Activated T-cell treated with anti-CD3 and anti-CD28 coated beads for 24 hours (primary cell): Measurements from ENCODE around the gene PARD6B.
A peak's percentile ranks its signal among the peaks of the same experiment; 100 is the strongest.
"Not testable (repeated sequence)": the region's sequence is repeated elsewhere in the genome, so short reads cannot be mapped to it uniquely, and the experiment has no call there.

Experiments used
- DNase-seq: peaks from one replicate; pipeline ENCODE4 v3.0.0-alpha.2; 2020; ENCODE audit warnings: low read depth

The PARD6B gene

DNA sequence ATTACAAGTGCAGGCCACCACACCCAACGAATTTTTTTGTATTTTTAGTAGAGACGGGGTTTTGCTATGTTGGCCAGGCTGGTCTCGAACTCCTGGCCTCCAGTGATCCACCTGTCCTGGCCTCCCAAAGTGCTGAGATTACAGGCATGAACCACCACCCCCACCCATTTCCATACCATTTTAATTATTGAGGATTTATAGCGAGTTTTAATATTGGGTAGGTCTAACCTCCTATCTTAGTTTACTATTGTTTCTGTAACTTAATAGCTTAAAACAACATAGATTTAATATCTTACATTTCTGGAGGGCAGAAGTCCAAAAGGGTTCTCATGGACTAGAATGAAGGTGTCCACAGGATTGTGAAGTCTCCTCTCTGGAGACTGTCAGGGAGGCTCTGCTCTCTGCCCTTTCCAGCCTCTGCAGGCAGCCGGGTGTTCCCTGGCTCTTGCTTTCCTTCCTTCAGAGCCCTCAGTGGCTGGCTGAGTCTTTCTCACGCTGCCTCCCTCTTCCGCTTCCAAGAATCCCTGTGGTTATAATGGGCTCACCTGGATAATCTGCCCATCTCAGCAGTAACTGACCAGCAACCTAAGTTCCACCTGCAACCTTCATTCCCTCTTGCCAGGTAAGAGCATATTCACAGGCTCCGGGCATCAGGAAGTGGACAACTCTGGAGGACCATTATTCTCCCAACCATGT, 44.9 kb downstream of the PARD6B start:
- no peak for DNase-seq

DNA sequence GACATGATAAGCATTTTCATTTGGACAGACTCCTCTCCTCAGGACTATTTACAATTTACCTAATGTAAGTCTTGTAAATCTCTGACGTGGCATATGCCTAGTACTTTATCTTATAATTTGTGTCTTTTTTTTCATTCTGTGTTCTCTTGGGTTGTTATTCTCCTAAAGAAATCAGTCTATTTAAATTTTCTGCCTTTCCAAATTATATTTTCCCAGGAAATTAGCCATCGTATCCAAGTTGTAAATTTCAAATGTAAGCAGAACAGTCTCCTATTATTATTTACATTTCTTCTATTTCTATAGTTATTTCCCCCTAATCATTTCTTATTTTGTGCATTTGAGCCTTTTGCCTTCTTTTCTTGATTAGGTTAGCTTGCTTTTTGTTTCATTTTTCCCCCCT, 46.0 kb downstream of the PARD6B start:
- no peak for DNase-seq

DNA sequence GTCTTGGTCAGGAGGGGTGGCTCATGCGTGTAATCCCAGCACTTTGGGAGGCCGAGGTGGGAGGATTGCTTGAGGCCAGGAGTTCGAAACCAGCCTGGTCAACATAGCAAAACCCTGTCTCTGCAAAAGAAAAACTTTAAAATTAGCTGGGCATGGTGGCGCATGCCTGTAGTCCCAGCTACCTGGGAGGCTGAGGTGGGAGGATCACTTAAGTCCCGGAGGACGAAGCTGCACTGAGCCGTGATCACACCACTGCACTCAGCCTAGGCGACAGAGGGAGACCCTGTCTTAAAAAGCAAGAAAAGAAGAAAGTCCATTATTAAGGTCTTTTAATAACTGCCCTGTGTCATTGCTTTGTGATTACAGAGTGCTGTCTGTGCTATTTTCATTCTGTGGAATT, 47.6 kb downstream of the PARD6B start:
- DNase-seq, result not testable (repeated sequence)

DNA sequence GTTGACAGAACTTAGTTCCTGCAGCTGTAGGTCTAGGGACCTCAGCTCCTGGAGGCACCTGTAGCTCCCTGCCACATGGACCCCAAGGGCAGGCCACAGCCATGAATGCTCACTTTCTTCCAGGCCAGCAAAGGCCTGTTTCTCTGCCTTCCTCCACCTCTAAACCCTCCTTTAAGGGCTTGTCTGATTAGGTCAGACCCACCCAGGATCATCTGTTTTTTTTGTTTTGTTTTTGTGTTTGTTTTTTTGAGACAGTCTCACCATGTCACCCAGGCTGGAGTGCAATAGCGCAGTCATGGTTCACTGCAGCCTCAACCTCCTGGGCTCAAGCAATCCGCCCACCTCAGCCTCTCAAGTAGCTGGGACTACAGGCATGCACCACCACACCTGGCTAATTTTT, 52.0 kb downstream of the PARD6B start:
- no peak for DNase-seq

DNA sequence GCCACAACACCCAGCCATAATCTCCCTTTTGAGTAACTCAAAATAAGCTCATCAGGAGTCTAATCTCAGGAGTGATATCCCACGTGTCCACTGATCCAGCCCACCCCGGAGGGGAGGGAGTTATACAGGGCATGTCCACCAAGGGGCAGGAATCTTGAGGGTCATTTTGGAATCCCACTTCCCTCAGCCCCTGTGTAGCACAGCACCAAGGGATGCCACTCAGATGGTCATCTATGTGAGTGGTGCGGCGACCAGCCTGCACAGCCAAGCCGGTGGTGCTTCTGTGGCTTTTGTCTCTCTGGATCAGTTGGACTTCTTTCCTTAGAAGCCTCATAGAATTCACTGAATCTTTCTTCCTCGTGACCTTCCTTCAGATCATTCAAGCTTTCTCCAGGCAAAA, 52.5 kb downstream of the PARD6B start:
- no peak for DNase-seq

DNA sequence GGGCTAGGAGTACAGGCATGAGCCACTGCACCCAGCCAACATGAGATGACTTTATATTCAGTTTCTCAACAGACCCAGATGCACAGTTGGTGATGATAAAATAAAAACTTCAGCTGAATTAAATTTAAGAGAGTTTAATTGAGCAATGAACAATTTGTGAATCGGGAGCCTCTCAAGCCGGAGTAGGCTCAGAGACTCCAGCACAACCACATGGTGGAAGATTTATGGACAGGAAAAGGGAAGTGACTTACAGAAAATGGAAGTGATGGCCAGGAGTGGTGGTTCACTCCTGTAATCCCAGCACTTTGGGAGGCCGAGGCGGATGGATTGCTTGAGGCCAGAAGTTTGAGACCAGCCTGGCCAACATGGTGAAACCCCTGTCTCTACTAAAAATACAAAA, 53.1 kb downstream of the PARD6B start:
- DNase-seq, result no peak

DNA sequence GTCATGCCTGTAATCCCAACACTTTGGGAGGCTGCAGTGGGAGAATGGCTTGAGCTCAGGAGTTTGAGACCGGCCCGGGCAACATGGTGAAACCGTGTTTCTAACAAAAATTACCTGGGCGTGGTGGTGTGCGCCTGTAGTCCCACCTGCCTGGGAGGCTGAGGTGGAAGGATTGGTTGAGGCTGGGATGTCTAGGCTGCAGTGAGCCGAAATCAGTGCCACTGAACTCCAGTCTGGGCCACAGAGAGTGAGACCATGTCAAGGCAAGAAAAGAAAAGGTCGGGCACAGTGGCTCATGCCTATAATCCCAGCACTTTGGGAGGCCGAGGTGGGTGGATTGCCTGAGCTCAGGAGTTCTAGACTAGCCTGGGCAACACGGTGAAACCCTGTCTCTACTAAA, 55.3 kb downstream of the PARD6B start:
- no peak for DNase-seq

DNA sequence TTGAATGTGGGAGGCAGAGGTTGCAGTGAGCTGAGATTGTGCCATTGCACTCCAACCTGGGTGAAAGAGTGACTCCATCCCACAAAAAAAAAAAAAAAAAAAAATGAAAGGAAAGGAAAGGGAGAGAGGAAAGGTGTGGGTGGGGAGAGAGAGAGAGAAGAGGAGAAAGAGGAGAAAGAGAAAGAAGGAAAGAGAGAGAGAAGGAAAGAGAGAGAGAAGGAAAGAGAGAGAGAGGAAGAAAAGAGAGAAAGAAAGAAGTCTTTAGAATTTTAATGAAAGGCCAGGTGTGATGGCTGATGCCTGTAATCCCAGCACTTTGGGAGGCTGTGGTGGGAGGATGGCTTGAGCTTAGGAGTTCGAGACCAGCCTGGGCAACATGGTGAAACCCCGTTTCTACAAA, 55.8 kb downstream of the PARD6B start:
- no peak for DNase-seq

DNA sequence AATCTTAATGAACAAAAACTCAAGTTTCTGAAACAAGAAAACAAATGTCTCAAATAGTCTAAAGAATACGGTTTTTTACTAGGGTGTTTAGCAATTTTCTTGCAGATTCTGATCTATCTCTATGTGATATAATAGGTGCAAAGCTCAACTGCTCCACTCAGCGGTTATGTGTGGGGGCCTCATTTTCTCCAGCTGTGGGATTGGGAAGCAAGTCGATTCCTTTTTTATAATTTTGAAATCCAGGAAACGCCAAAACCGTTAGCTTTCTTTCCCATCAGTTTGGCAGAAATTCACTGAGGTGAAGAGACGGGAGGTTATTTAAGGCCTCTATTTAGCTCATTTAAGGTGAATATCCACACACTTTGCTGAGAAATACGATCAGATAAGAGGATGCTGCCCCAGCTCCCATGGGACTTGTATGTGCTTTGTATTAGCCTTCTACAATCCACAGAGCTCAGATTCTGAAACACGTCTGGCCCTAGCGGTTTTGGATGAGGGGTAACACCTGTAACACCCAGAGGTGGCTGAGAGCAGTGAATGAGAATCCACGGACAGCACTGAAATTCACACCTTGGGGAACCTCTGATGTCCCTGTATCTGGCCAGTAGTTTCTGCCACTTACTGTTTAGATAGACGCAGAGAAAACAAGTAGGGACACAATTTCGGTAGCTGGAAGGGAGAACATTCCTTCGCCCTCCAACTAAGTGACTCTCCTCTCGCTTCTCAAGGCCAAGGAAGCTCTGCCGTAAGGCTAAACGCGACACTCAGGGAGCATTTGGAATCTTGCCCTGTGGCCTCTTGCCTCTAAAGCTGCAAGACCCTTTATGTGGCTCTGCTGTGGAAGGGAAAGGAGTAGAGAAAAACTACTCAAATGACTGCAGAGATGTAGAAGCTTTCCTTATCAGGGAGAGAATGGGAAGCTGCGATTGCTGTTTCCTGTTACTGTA, 56.9 kb downstream of the PARD6B start:
- no peak for DNase-seq

DNA sequence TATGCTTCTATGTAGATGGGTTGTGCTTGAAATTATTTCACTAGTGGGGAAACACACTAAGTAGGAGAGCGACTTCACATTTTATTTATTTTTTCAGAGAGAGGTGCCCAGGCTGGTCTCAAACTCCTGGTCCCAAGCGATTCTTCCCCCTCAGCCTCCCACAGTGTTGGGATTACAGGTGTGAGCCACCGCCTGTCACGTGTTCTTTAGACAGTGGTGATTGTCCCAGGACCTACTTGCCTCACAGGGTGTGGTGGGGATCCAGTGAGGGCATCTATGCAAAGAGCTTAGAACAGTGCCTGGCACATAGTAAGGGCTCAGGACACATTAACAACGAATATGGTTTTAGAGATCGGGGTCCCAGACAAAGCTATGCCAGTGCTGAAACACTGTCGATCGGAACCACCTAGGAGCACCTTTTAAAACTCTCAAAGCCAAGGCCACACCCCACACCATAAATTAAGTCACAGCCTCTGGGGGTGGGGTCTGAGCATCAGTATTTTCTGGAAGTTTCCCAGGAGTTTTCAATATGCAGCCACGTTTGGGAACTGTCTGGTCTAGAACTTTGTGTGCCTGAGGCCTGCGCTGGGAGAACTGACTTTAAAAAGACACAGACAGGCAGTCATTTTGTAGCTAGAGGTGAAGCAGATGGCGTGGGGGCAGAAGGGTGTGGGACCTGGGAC, 58.7 kb downstream of the PARD6B start:
- no peak for DNase-seq

DNA sequence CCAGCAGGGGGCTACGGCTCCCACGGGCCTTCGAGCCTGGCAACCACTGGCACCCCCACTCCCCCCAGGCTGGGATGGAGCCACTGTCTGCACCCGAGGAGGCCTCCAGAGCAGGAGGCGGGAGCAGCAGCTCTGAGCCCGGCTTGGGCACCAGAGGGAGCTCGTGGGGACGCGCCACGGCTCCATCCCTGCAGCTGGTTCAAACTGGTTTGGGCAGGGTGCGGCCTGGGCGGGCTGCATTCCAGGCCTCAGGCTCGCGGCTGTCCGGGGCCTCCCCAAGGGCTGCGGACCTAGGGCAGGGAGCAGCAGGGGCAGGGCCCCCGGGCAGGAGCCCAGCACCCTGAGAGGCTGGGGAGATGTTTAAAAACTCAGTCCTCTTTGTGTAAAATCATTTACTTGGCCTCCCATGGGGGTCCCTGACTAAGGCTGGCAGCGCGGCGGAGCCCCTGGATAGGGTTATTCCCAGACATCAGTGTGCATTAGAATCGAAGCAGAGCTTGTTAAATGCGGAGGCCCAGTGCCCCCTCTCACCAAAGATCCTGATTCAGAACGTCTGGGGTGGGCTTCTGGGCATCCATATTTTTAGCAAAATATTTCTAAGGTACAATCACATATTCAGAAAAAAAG, 59.4 kb downstream of the PARD6B start:
- DNase-seq, result peak; percentile 78

DNA sequence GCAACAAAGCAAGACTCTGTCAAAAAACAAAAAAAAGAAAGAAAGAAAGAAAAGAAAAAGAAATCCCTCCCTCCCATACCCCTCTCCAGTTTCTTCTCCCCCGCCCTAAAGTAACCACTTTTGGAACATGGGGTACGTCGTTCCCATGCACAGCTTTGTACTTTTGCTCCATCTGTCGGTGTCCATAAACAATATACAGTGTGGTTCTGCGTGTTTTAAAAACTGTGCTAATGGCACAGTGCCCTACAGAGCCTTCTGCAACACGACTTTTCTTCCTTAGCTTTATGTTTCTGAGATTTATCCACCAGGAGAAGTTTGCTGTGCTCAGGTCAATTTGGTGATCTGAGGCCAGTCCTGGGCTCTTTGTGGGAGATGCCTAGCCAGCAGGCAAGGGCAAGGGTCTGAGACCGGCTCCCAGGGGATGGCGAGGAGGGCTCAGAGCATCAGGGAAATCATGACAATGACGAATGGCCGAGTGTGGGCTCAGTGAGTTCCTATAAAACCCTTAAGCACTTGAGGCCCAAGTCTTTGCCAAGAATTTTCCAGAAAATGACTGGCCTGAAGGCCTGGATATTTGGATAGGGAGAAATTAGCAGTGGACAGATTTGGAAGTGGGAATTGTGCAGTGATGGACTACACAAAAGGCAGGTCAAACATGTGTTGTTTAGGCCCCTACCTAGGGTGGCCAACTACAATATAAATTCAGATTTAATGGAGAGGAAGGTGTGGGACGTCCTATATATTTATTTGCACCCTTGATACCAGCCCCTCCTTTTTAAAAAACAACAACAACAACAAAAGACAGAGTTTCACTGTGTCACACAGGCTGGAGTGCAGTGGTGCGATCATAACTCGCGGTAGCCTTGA, 61.6 kb downstream of the PARD6B start:
- DNase-seq, result no peak

DNA sequence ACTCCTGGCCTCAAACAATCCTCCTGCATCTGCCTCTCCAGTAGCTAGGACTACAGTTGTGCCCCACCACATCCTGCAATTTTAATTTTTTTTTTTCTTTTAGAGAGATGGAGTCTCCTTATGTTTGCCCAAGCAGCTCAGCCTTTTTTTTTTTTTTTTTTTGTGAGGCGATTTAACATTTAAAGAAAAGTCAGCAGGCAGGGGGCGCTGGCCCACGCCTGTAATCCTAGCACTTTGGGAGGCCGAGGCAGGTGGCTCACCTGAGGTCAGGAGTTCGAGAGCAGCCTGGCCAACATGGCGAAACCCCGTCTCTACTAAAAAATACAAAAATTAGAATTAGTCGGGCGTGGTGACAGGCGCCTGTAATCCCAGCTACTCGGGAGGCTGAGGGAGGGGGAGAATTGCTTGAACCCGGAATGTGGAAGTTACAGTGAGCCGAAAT, 62.2 kb downstream of the PARD6B start:
- peak; percentile 20 for DNase-seq

DNA sequence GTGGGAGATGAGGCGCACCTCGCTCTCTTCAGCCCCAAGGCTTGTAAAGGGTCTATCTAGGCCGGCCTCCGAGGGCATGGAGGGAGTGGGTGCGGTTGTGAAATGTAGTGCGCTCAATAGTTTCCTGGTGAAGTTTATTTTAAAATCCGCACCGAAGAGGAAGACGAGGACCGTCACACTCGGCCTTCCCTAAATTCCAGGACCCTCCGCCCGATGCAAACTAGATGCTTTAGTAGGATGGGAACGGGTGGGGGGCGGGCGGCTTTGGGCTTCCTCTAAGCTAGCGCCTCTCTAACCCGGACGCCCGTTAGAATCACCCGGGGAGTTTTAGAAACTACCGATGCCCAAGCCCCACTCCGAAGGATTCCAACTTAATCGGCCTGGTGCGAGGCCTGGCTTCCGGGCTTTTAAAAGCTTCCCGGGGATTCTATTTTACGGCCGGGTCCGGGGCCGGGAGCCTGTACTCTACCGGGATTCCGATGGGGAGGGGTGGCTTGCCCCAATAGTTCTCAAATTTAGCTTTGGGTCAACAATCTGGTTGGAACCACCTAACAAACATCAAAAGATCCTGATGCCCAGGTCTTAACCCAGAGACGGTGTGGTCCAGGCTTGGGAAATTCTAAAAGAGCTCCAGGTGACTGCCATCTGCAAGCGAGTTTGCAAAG, 62.9 kb downstream of the PARD6B start:
- no peak for DNase-seq

DNA sequence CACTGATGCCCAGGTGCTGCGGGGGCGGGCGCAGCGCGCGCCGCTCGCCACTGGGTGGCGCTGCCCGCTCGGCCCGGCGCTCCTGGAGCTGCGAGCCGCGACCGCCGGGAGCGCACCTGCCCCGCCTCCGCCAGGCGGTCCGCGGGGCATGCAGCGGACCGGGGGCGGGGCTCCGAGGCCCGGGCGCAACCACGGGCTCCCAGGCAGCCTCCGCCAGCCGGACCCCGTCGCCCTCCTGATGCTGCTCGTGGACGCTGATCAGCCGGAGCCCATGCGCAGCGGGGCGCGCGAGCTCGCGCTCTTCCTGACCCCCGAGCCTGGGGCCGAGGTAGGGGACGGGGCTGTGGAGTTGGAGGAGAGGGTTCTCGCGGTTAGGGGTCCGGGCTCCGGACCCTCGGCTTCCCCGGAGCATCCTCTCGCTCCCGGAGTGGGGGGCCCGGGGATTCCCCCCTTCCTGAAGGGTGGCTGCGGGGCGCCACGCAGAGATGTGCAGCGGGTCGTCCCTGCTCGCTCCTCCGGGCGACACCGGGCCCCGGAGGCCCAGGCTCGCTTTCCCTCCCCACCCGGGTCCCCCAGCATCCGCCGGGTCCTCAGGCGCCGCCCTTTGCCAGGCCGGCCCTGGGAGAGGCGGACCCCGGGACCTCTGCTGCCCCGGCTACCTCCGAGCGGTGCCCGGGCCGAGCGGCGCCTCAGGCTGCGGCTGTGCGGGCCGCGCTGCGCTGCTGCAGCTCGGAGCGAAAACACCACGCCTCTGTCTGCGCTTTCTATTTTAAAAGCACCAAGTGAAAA, 63.7 kb downstream of the PARD6B start, which contains the start of gene BCAS4:
Gene BCAS4, plus strand, starts transcription at position 216 of the 789 bp plus-strand sequence. Its CDS starts 23 bp downstream, at position 239.
- DNase-seq, result peak; percentile 83

DNA sequence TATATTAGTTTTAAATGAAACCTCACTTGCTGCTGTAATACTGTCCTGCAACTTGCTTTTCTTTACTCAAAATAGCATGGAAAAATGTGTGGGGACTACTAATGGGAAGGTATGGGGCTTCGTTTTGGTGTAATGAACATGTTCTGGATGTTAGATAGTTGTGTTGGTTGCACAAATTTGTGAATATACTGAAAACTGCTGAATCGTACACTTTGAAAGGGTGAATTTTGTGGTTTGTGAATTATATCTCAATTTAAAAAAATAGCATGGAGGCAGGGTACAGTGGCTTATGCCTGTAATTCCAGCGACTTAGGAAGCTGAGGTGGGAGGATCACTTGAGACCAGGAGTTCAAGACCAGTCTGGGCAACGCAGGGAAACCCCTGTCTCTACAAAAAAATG, 65.8 kb downstream of the PARD6B start:
- DNase-seq, result no peak

DNA sequence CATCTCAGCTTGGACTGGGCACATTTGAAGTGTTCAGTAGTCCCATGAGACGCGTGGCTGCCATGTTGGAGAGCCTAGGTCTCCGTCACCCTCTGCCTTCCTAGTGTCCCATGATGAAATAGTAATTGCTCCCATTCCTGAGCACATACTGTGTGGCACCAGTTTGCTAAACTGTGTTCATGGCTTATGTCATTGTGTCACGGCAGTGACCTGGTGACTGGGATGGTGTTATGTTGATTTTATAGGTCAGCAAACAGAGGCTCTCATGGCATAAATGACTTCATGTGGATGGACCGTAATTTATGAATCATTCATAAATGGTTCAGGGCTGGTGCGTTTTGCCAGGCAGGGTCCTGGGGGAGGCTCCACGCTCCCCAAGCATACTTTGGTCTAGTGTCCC, 67.3 kb downstream of the PARD6B start:
- DNase-seq, result no peak

DNA sequence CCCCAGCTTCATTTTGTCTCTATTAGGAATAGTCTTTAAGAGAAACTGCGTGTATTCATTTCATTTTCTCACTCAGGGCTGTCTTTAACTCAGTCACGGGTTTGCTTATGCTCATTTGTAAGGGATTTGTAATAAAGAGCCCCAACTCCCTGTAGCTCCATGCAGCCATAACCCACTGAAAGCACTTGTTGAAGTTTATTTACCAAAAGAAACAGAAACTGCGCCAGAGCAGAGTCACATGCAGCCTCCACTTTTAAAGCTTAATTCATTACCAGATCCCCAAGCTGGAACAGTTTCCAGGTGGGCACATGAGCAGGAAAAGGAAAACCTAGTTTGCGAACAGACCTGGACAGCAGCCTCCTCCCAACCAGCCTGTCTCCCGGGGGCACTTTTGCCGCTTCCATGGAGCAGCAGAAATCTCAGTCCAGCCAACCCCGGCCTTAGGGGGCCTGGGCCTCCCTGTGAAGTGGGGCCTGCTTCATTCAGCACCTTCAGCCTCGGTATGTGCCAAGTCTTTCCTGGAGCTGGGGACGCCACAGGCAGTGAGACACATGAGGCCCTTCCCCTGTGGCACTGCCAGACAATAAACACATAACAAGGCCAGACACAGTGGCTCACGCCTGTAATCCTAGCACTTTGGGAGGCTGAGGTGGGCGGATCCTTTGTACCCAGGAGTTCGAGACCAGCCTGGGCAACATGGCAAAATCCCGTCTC, 68.0 kb downstream of the PARD6B start:
- no peak for DNase-seq

DNA sequence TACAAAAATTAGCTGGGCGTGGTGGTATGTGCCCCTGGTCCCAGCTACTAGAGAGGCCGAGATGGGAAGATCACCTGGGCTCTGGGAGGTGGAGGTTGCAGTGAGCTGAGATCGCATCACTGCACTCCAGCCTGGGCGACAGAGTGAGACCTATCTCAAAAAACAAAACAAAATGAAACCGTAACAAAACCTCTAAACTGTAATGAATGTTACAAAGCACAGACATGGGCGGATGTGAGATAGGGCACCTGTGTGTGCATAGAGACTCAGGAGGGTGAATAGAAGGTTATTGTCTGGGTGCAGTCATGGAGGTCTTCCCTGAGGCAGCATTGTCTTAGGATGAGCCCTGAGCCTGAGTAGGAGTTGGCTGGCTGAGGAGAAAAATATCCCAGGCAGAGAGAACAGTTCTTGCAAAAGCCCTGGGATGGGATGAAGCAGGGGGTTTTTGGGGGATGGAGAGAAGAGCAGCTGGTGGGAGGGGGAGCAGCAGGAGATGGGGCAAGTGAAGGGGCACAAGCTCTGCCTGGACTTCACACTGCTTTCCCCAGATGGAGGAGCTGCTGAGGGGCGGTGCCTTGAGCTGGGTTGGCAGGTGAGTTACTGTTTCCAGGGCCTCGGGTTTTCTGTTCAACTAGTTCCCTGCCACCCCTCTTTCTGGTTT, 68.6 kb downstream of the PARD6B start:
- no peak for DNase-seq
